GM12801 (cell line): ENCODE measurements around the gene LHPP.

ENCODE experiments used
- TF ChIP-seq, protein P1 (sequence below): IDR thresholded peaks from one replicate; pipeline ENCODE4 v1.5.1; 2011; ENCODE audit warnings: control low read depth; ENCODE audit not compliant: insufficient read length; ENCODE audit errors: extremely low read depth

LHPP gene

DNA sequence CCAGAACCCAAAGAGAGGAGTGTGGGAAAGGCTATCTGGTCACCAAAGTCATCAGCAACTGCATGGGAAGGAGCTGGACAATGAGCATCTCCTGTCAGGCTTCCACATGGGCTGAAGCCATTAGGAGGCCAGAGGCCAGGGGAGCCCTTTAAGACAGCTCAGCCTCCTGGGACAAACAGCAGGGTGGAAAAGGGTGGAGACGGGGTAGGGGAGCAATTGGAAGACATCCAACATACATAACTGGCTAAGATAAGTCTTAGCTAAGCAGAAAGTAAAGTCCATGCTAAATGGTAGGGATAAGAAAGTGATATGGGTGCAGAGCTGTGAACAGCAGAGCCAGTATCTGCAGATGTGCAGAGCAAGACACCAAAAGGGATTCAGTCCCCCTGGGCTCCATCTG lies 41.4 kb upstream of the LHPP start:
- TF ChIP-seq, protein P1, sequence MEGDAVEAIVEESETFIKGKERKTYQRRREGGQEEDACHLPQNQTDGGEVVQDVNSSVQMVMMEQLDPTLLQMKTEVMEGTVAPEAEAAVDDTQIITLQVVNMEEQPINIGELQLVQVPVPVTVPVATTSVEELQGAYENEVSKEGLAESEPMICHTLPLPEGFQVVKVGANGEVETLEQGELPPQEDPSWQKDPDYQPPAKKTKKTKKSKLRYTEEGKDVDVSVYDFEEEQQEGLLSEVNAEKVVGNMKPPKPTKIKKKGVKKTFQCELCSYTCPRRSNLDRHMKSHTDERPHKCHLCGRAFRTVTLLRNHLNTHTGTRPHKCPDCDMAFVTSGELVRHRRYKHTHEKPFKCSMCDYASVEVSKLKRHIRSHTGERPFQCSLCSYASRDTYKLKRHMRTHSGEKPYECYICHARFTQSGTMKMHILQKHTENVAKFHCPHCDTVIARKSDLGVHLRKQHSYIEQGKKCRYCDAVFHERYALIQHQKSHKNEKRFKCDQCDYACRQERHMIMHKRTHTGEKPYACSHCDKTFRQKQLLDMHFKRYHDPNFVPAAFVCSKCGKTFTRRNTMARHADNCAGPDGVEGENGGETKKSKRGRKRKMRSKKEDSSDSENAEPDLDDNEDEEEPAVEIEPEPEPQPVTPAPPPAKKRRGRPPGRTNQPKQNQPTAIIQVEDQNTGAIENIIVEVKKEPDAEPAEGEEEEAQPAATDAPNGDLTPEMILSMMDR, result no peak

DNA sequence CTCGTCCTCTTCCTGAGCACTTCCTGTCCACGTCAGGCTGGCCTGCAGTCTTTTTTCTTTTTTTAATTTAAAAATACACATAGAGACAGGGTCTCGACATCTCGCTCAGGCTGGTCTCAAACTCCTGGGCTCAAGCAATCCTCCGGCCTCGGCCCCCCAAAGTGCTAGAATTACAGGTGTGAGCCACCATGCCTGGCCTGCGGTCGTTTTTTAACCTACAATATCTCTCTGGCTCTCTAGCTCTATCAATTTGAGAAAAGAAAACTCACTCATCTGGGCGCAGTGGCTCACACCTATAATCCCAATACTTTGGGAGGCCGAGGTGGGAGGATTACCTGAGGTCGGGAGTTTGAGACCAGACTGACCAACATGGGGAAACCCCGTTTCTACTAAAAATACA lies 38.9 kb upstream of the LHPP start:
- TF ChIP-seq, protein P1, result no peak

DNA sequence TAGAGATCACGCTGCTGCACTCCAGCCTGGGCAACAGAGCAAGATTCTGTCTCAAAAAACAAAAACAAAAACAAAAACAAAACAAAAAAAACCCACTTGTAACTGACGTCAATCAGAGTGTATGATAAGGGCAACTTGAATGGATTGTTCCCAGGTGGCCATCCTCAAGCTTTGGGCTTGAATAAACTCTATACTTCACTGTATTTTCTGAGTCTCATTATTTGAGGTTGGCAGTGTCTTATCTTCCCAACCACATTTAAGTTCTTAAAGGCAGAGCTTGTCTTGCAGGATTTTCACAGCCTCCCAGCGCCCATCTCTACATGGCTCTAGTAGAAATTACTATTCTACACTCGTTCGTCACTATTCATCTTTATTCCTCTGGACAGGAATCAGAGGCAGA lies 37.8 kb upstream of the LHPP start:
- TF ChIP-seq, protein P1, result no peak

DNA sequence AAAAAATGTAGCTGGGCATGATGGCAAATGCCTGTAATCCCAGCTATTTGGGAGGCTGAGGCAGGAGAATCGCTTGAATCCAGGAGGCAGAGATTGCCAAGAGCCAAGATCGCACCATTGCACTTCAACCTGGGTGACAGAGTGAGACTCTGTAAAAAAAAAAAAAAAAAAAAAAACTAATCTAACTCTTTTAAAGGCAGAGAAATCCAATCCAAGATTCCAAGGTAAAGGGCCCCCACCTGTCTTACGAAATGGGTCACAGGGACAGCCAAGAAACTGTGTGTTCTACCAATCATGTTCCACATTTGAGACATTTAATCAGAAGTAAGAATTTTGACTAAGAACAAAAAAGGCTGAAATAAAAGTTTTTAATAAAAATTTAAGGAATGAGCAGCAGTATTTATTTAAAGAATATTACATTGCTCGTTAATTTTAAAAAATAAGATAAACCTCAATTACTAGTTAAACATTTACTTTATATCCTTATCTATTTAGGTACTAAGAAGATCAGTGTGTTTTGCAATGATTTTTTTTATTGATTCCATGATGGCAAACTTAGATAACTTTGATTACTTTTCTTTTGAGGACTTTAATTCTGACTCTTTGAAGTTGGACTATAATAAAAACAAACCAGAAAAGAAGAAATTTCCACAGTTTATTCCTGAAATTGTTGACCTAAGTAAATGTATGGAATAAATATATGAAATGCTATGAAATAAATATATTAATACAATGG lies 36.2 kb upstream of the LHPP start:
- TF ChIP-seq, protein P1, result no peak

DNA sequence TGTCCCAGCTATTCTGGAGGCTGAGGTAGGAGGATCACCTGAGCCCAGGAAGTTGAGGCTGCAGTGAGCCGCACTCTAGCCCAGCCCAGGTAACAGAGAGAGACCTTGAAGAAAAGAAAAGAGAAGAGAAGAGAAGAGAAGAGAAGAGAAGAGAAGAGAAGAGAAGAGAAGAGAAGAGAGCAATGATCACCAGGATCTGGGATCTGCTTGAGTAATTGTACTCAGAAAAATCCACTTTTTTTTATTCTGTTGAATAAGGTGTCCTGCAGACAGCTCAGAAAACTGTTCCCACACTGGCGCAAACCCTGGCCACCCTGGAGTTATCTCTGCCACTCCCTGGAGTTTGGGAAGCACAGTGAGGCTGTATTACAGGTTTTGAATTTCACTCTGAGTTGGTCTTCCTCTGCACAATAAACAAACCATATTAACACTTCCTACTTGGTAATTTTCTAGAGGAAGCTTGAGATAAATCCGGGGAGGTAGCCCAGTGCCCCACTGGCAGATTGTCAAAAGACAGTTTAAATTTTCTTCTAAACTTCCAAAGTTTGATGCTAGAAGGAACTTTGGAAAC lies 33.3 kb upstream of the LHPP start:
- TF ChIP-seq, protein P1, result no peak

DNA sequence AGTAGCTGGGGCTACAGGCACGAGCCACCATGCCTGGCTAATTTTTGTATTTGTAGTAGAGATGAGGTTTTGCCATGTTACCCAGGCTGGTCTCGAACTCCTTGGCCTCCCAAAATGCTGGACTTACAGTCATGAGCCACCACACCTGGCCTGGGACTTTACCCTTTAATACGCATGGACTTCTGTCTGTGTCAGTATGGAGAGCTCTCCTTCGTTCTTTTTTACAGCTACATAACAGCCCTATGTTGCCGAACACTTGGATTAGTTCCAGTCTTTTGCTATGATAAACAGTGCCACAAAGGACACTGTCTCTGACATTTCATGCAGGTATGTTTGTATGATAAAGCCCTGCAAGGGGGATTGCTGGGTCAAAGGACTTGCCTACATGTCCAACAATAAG lies 32.0 kb upstream of the LHPP start:
- TF ChIP-seq, protein P1, result no peak

DNA sequence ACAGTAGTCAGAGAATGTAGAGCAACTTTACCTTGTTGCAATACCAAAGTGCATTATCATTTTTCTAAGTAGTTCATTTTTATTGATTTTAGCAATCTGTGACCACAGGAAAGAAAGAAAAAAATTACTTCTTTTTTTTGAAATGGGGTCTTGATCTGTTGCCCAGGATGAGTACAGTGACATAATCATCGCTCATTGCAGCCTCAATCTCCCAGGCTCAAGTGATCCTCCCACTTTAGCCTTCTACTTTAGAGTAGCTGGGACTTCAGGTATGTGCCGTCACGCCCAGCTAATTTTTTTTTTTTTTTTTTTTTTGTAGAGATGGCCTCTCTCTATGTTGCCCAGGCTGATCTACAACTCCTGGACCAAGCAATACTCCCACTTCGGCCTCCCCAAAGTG lies 31.5 kb upstream of the LHPP start:
- TF ChIP-seq, protein P1, result no peak
